HG02970 (cell line): Measurements from ENCODE around the gene TMEM170A.
"Not testable (repeated sequence)": the region's sequence is repeated elsewhere in the genome, so short reads cannot be mapped to it uniquely, and the experiment has no call there.

Source experiments
- ATAC-seq: cut with Tn5 transposase; IDR thresholded peaks from one replicate; pipeline ENCODE4 v1.9.1; 2021; ENCODE audit warnings: mild to moderate bottlenecking, moderate library complexity, moderate number of reproducible peaks; ENCODE audit not compliant: unreplicated experiment, low FRiP score

Gene TMEM170A

DNA sequence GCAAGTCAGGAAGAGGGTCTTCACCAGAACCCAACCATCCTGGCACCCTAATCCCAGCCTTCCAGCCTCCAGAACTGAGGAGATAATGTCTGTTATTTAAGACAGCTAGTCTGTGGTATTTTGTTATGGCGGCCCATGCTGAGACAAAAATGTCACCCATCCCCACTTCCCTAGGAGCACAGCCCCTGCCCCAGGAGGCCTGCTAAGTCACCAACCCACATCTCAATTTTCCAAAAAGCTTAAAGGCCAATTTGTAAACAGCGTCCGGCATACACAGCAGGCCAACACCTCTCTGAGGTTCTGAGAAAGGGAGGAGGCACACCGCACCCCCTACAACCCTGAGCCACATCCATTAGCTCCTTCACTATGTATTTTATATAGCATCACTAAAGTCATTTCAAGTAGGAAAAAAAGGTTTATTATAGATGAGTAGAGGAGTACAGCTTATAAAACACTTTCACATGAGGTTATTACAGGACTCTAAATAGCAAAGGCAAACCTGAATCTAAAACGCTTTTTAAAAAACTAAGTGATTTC, 6.9 kb downstream of the TMEM170A start:
- ATAC-seq: no peak

DNA sequence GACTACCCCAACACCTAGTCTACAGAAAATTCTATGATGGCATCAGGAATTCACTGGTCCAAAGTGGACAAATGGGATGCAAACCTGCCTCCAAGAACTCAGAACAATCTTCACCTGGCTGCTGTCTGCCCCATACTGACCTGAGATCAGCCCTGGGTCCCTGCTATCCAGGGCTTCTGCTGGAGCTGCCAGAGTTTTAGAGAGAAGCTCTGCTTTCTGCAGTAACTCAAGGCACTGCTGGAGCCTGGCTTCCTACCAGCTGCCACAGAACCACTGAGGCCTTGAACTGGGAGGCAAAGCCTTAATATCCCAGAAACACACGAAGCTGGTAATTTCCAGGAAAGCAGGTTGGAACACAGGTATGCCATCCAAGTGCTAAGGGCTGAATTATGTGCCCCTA, 7.5 kb downstream of the TMEM170A start:
- no peak for ATAC-seq

DNA sequence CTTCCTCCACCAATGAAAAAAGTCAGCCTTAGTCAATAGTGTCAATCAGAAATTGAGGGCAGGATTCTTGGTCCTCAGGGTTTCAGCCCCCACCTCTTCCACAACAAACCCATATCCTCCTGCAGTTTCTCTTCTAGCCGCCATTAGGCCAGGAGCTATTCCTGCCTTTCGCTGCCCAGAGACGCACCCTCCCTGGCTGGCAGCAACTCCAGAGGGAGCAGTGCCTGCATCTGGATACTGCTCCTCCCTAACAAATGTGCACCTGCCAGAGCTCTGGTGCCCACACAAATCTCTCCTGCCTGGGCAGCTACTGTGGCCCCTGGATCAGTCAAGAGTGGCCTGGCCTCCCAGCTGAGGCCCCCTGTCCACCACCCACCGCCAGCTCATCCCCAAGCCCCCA, 8.0 kb downstream of the TMEM170A start:
- ATAC-seq: not testable (repeated sequence)

DNA sequence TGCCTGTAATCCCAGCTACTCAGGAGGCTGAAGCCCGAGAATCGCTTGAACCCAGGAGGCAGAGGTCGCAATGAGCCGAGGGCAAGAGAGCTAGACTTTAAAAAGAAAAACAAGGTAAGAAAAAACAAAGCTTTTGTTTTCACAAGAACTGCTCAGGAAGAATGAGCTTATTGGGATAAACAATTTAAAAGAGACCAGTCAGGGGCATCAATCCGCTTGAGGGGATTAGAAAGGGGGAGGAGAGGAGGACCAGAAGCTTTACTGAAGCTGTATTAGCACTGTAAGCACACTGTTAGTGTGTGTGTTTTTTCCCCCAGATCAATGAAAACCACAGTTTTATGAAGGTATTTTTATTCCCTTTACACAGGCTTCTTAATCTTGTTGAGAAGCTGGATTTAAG, 8.8 kb downstream of the TMEM170A start:
- ATAC-seq: no peak

- no peak for ATAC-seq
Measured at GRCh38 chr16:75452464-75453190, 11.9 kb downstream of the TMEM170A start.

DNA sequence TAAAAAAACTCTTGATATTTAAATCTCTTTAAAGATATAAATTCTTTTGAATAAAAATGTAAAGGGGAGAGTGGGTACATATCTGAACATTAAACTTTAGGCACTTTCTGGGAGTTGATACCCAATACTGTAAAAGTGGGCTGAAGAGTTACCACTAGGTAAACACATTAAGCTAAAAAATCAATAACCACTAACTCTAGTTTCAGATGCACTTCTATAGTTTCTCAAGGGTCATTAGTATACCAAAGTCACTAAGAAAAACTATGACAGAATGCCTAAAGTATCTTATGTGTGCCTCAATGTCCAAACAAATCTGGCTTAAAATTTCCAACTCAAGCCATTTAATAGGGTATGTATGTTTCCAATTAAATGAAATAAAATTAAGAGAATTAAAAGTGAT, 18.1 kb downstream of the TMEM170A start:
- ATAC-seq: no peak

- no peak for ATAC-seq
Measured at GRCh38 chr16:75445298-75445697, 19.2 kb downstream of the TMEM170A start.

GRCh38 chr16:75443298-75443697, 21.2 kb downstream of the TMEM170A start:
- no peak for ATAC-seq

GRCh38 chr16:75433732-75434413, 30.6 kb downstream of the TMEM170A start:
- peak; percentile 52 for ATAC-seq

- ATAC-seq: peak; percentile 93
Measured at GRCh38 chr16:75432828-75433731, 31.4 kb downstream of the TMEM170A start, which contains the start of gene CFDP1. CFDP1 (minus strand) TSS chr16:75433503; CDS start chr16:75433352, 151 bp downstream.

GRCh38 chr16:75429621-75430403, 34.7 kb downstream of the TMEM170A start:
- ATAC-seq: no peak

- not testable (repeated sequence) for ATAC-seq
Measured at GRCh38 chr16:75426524-75426923, 38.0 kb downstream of the TMEM170A start.

GRCh38 chr16:75424105-75424762, 40.3 kb downstream of the TMEM170A start:
- not testable (repeated sequence) for ATAC-seq

- no peak for ATAC-seq
Measured at GRCh38 chr16:75423723-75424104, 40.8 kb downstream of the TMEM170A start.

- ATAC-seq: no peak
Measured at GRCh38 chr16:75421820-75422126, 42.7 kb downstream of the TMEM170A start.

GRCh38 chr16:75420987-75421819, 43.3 kb downstream of the TMEM170A start:
- ATAC-seq: no peak

- ATAC-seq: no peak
Measured at GRCh38 chr16:75416904-75417565, 47.5 kb downstream of the TMEM170A start.
